ENCODE results near the gene SYT1.

Gene SYT1

GRCh38 chr12:79187032-79187431 lies 322.5 kb downstream of the SYT1 start:
- no peak overlapping the region for H3K4me3 ChIP-seq (ENCODE audit: low read depth, low read length)
- H3K27me3 ChIP-seq (replicated peaks), result no peaks in the 10 kb centered on the region
- H3K36me3 ChIP-seq (replicated peaks), result no peaks in the 10 kb centered on the region
- no peak for DNase-seq
- H3K27ac ChIP-seq, result no peak overlapping the region
- in situ Hi-C loops (cut with HindIII; ENCODE audit: low pct_ligation_motif_present, low sequenced_read_pairs), result no loop called here
- TF ChIP-seq CTCF (IDR thresholded peaks at IDR 0.05; ENCODE audit: low read depth, low read length, missing control alignments), result no peak

GRCh38 chr12:79191391-79191790 lies 326.8 kb downstream of the SYT1 start:
- in situ Hi-C loops (cut with HindIII; ENCODE audit: low pct_ligation_motif_present, low sequenced_read_pairs), result no loop called here
- DNase-seq, result no peak

GRCh38 chr12:79194595-79194994 lies 330.0 kb downstream of the SYT1 start:
- Histone ChIP-seq H3K27ac (no peak overlapping the region), H3K4me3 (ENCODE audit: low read depth, low read length) (no peak overlapping the region), H3K27me3 (replicated peaks) (no peaks in the 10 kb centered on the region), H3K36me3 (replicated peaks) (no peaks in the 10 kb centered on the region)
- in situ Hi-C loops (cut with HindIII; ENCODE audit: low pct_ligation_motif_present, low sequenced_read_pairs), result no loop called here
- TF ChIP-seq CTCF (IDR thresholded peaks at IDR 0.05; ENCODE audit: low read depth, low read length, missing control alignments), result no peak
- DNase-seq, result no peak

More at GRCh38 chr12:79191391-79191790, 326.8 kb downstream of the SYT1 start:
- H3K27ac ChIP-seq, result no peak overlapping the region
- H3K27me3 ChIP-seq (replicated peaks), result no peaks in the 10 kb centered on the region
- H3K4me3 ChIP-seq (ENCODE audit: low read depth, low read length), result no peak overlapping the region
- no peak for TF ChIP-seq CTCF (IDR thresholded peaks at IDR 0.05; ENCODE audit: low read depth, low read length, missing control alignments)
- H3K36me3 ChIP-seq (replicated peaks), result no peaks in the 10 kb centered on the region

GRCh38 chr12:79199166-79199565 lies 334.6 kb downstream of the SYT1 start:
- in situ Hi-C loops (cut with HindIII; ENCODE audit: low pct_ligation_motif_present, low sequenced_read_pairs), result no loop called here
- DNase-seq, result no peak

GRCh38 chr12:79200176-79200575 lies 335.6 kb downstream of the SYT1 start:
- no peak for DNase-seq
- Histone ChIP-seq H3K4me3 (ENCODE audit: low read depth, low read length) (no peak overlapping the region), H3K27me3 (replicated peaks) (no peaks in the 10 kb centered on the region), H3K27ac (no peak overlapping the region), H3K36me3 (replicated peaks) (no peaks in the 10 kb centered on the region)
- in situ Hi-C loops (cut with HindIII; ENCODE audit: low pct_ligation_motif_present, low sequenced_read_pairs), result no loop called here
- TF ChIP-seq CTCF (IDR thresholded peaks at IDR 0.05; ENCODE audit: low read depth, low read length, missing control alignments), result no peak

More at GRCh38 chr12:79199166-79199565, 334.6 kb downstream of the SYT1 start:
- Histone ChIP-seq H3K27me3 (replicated peaks) (no peaks in the 10 kb centered on the region), H3K4me3 (ENCODE audit: low read depth, low read length) (no peak overlapping the region), H3K27ac (no peak overlapping the region), H3K36me3 (replicated peaks) (no peaks in the 10 kb centered on the region)
- TF ChIP-seq CTCF (IDR thresholded peaks at IDR 0.05; ENCODE audit: low read depth, low read length, missing control alignments), result no peak

GRCh38 chr12:79203058-79203647 lies 338.6 kb downstream of the SYT1 start:
- no peak for TF ChIP-seq CTCF (IDR thresholded peaks at IDR 0.05; ENCODE audit: low read depth, low read length, missing control alignments)
- in situ Hi-C loops (cut with HindIII; ENCODE audit: low pct_ligation_motif_present, low sequenced_read_pairs), result no loop called here
- Histone ChIP-seq H3K27me3 (replicated peaks) (no peaks in the 10 kb centered on the region), H3K27ac (no peak overlapping the region), H3K36me3 (replicated peaks) (no peaks in the 10 kb centered on the region), H3K4me3 (ENCODE audit: low read depth, low read length) (no peak overlapping the region)
- DNase-seq, result no peak
